ENCODE measurements around the gene OR4D1.
A peak's percentile ranks its signal among the peaks of the same experiment; 100 is the strongest.
"Not testable (repeated sequence)": the region's sequence is repeated elsewhere in the genome, so short reads cannot be mapped to it uniquely, and the experiment has no call there.

OR4D1 gene

DNA sequence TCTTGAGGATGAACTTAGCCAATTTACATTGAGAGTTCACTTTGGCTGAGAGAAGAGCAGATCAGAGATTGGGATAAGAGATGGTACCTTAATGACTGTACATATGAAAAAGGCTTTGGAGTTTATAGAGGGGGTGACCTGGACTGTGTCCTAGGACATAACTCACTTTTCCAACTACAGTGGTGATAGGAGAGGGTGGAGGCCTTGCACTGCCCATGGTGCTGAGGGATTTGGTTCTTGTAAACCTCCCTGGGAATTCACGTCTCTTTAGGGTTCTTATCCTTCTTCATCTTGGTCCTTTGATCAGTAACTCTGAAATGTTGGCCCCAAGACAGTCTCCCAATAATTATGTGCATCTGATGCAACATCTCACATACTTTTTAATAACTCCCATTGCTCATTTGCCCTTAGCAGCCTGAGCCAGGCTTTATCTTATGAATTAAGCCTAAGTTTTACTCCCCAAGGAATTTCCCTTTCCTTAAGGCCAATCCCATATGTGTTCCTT lies at the start of gene OR4D1:
TSS of gene OR4D1 (plus strand) at position 455 of the 505 bp plus-strand sequence. CDS start 6,770 bp downstream, outside the sequence.
- no peak for DNase-seq (ENCODE audit: low spot score)

DNA sequence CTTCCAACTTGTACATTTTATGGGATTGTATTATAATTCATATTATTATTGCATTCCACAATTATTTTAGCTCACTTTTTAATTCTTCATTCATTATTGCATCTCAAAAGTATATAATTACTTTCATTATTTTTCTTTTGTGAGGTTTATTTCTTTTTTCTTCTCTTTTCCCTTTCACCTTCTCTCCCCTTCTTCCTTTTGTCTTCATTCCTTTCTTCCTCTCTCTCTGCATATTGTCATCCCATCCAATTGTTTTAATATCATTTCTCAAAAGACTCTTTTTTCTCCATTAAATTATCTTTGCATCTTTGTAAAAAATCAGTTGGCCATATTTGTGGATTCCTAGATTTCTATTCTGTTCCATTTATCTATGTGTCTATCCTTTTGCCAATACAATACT lies 47.7 kb upstream of the OR4D1 start:
- DNase-seq (ENCODE audit: low spot score): no peak

DNA sequence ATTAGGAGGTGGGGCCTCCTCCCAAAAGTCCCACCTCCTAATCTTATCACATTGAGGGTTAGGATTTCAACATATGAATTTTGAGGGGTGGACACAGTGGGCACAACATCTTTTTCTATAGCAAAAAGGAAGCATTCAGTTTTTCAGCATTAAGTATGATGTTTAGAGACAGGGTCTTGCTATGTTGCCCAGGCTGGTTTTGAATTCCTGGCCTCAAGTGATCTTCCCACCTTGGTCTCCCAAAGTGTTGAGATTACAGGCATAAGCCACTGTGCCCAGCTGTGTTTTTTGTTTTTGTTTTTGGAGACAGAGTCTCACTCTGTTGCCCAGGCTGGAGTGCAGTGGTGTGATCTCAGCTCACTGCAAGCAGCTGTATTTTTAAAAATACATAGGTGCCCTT lies 46.3 kb upstream of the OR4D1 start:
- DNase-seq (ENCODE audit: low spot score): not testable (repeated sequence)

DNA sequence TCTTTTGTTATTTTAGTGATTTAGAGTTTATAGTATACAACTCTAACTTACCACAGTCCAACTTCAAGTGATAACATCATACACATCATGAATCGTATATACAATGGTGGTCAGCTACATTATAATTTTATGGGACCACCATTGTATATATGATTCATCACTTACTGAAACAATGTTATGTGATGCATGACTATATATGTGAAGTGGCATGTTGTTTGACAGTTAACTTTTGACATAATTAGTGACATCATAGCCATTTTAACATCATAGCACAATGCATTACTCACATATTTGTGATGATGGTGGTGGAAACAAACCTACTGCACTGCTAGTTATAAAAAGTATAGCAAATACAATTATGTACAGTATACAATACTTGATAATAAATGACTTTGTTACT lies 43.1 kb upstream of the OR4D1 start:
- DNase-seq (ENCODE audit: low spot score): no peak

DNA sequence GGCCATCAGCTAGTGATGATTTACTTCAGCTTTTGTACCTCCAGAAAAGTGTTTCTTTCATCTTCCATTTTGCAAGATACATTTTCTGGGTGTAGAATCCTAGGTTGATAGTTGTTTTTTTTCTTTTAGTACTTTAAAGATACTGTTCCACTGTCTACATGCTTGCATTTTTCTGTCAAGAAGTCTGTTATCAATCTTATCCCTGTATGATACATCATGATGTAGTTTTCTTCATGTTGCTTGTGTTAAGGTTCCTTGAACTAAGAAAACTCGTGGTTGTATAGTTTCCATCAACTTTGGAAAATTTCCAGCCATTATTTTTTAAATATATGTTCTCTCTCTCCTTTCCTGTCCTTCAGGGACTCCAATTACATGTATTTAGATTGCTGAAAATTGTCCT lies 40.9 kb upstream of the OR4D1 start:
- no peak for DNase-seq (ENCODE audit: low spot score)

DNA sequence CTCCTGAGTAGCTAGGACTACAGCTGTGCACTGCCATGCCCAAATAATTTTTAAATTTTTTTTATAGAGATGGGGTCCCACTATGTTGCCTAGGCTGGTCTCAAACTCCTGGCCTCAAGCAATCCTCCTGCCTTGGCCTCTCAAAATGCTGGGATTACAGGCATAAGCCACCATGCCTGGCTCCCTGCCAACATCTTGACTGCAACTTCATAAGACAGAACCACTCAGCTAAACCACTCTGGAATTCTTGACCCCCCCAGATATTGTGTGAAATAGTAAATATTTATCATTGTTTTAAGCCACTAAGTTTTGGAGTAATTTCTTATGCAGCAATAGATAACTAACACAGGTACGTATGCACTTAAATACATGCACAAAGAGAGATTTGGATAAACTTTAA lies 39.0 kb upstream of the OR4D1 start:
- no peak for DNase-seq (ENCODE audit: low spot score)

DNA sequence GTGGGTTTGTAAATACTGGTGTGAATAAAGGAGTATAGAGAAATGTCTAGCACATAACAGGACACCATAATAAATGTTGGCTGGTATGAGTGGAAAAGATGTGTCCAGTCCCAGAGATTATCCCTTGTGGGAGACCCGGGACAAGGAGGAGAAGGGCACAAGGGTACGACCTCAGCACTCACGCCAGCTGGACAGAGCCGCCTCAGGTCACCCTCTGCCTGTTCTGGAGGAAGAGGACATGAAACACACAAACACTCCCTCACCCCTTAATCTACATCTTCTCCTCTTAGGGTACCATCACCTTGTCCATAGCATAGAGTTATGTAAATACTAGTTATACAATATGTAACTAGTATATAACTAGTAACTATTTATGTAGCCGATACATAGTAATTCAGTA lies 38.2 kb upstream of the OR4D1 start:
- DNase-seq (ENCODE audit: low spot score): no peak

DNA sequence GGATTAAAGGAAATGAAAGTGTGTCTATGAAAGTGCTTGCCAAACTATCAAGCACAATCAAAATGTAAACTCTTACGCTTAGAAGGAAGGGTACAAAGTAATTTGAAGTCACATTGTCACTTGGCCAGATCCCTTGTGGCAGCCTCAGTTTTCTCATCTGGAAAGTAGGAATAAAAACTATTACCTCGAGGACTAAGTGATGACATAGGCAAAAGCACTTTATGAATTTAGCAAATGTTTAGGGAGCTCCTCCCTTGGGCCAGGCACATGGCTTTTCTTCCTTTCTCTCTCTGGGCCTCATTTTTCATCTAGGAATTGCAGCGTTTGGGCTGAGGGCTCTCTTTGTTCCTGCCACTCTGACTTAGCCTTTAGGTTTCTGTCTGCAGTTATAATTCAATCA lies 36.5 kb upstream of the OR4D1 start:
- DNase-seq (ENCODE audit: low spot score): no peak

DNA sequence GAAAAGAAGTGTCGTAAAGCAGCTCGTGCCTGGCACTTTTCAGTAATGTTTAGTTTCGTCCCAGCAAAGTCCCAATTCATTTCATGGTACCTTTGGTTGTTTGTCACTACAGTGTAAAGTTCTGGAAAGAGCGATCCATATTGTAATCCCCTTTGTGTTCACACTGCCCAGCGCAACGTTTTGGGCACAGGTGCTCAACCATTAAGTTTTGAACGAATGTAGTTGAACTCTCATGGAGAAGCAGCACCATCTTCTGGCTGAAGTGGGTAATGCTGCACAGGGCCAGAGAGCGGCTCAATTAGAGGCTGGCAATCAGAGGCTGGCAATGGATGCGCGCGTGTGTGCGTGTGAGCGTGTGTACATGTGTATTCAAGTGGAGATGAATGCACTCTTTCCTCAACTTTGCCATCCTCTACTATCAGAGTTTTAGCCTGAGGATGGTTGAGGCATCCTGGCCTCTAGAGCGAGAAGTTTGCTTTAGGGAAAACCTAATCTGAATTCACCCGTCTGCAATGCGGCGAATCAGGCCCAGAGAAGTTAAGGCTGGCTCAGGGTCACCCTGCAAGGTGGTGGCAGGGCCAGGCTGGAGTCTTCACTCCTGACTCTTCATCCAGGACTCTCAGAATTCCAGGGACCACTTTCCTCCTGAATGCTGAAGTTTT lies 35.1 kb upstream of the OR4D1 start:
- peak; percentile 86 for DNase-seq (ENCODE audit: low spot score)

DNA sequence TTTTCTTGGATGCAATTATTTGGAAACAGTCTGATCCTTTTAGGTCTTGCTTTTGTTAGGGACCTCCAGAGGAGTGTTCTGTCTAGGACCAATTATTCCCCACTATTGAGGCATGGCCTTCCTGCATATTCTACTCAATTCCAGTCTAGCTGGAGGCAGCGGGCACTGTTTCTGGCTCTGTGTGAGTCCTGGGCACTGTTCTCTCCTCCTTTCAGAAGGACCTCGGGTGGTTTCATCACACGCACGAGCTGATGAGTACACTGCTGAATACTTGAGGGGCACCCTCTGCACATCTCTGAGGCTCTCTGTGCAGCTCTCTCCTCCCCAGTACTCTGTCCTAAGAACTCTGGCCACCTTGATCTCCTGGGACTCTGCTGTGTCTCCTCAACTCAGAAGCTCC lies 34.2 kb upstream of the OR4D1 start:
- DNase-seq (ENCODE audit: low spot score): no peak

DNA sequence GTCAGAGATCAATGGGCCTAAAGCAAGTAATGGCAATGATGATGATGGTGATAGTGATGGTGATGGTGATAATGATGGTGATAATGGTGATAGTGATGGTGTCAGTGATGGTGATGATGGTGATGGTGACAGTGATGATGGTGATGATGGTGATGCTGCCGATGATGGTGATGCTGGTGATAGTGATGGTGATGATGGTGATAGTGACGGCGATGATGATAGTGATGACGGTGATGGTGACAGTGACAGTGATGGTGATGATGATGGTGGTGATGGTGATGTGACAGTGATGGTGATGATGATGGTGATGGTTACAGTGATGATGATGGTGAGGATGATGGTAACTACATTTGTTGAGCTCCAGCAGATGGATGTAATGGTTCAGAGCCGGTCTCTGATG lies 30.8 kb upstream of the OR4D1 start:
- DNase-seq (ENCODE audit: low spot score): no peak

DNA sequence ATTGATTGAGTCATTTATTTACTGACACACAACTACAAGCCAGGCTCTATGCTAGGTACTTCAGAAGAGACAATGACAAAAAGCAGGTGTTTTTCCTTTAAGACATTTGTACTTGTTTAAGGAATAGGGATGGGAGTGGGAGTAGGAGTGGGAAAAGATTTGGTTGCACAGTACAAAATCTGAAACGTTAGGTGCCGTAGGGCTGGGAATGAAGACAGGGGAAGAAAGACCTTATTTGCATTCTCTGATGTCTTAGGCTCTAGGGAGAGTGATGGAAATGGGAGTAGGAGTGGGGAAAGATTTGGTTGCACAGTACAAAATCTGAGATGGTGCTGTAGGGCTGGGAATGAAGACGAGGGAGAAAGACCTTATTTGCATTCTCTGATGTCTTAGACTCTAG lies 28.7 kb upstream of the OR4D1 start:
- no peak for DNase-seq (ENCODE audit: low spot score)

DNA sequence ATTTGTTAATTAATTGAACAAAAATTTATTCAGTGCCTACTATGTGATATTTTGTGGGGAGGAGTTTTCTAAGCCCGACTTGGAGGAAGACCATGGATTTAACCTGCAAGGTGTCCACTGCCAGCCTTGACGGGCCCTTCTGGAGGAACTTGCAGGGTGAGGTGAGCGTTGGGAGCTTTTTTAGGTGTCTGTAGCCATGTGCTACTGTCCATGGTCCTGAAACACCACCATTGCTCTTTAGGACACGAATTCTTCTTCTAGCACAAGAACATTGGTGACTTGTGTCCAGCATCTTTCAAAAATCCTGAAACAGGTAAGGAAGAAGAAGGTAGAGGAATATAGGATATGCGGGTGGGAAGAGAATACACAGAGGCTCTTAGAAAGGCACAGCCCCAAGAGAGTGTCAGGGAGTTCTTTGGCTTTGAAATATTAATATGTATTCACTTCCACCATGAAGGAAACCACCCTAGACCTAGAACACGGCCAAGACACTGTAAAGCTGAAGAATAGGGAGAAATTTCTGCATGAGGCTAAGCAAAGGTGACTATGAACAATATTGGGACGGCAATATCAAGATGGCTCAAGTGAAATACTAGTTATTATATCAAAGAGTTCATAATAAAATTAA lies 27.9 kb upstream of the OR4D1 start:
- DNase-seq (ENCODE audit: low spot score): peak; percentile 79

DNA sequence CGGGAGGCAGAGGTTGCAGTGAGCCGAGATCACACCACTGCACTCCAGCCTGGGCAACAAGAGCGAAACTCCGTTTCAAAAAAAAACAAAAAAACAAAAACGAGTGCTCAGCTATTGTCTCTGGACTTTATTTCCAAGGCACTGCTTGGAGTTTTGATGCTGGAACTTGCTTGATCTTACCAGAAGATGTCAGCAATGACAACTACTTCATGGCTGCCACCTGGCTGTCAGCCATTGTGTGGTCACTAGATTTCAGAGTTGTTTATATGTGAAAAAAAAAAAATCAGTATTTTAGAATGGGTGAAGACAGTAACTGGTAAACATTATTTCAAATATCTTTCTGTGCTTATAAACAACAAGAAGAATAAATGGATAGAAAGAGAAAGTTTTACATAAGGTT lies 26.3 kb upstream of the OR4D1 start:
- DNase-seq (ENCODE audit: low spot score): peak; percentile 49

DNA sequence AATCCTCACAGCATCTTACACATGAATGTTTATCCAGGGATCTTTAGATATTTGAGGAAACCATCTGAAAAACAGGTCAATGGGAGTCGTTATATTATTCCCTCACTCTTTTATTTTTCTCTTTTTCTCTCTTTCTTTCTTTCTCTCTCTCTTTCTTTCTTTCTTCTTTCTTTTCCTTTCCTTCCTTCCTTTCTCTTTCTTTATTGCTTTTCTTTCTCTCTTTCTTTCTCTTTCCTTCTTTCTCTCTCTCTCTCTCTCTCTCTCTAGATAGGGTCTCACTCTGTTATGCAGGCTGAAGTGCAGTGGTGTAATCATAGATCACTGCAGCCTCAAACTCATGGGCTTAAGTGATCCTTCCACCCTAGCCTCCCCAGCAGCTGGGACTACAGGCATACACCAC lies 20.3 kb upstream of the OR4D1 start:
- no peak for DNase-seq (ENCODE audit: low spot score)

DNA sequence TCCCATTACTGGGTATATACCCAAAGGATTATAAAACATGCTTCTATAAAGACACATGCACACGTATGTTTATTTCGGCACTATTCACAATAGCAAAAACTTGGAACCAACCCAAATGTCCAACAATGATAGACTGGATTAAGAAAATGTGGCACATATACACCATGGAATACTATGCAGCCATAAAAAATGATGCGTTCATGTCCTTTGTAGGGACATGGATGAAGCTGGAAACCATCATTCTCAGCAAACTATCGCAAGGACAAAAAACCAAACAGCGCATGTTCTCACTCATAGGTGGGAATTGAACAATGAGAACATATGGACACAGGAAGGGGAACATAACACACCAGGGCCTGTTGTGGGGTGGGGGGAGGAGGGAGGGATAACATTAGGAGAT lies 15.5 kb upstream of the OR4D1 start:
- DNase-seq (ENCODE audit: low spot score): not testable (repeated sequence)

DNA sequence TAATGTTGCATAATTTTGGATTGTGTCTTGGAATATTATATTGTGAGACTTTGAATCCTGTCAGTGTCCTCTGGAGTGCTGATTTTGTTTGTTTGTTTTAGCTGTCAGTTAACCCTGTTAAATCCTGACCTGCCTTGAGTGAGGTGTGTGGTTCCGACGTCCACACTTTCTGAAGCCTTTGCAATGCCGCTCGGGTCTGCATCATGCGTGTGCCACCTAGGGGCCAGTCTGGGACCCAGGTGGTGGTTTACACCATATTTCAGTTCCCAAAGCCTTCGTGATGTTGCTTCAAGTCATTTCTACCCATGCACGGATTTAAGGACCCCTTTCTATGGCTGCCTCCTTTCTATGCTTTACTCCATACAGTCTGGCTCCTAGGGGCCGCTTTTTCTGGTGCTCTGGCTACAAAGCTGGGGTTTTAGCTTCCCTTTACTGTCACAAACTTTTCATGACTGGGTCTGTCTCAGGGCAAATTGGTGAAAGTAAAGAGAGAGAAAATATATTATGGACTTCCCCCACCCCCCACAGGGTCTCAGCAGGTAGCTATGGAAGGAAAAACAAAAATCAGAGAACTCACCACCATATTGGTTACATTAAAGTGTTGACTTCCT lies 11.4 kb upstream of the OR4D1 start:
- peak; percentile 59 for DNase-seq (ENCODE audit: low spot score)

DNA sequence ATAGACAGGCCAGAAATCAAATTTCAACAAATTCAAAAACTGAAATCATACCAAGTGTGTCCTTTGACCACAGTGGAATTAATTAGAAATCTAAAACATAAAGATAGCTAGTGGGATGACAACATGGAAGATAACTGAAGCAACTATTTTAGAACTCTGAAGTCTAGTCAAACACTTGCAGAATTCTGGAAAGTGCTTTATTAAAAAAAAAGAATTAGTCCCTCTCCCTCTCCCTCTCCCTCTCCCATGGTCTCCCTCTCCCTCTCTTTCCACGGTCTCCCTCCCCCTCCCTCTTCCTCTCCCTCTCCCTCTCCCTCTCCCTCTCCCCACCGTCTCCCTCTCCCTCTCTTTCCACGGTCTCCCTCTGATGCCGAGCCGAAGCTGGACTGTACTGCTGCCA lies 6.7 kb upstream of the OR4D1 start:
- no peak for DNase-seq (ENCODE audit: low spot score)

DNA sequence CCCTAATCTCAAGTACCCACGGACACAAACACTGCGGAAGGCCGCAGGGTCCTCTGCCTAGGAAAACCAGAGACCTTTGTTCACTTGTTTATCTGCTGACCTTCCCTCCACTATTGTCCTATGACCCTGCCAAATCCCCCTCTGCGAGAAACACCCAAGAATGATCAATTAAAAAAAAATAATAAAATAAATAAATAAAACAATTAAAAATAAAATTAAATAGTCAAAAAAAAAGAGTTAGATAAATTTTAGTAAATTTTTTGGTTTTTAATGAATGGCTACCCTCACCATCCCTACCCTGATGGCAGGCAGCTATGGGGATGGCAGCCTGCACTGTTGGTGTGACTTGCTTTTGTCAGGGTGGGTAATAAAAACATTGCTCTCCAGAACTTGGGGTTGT lies 4.8 kb upstream of the OR4D1 start:
- DNase-seq (ENCODE audit: low spot score): not testable (repeated sequence)

DNA sequence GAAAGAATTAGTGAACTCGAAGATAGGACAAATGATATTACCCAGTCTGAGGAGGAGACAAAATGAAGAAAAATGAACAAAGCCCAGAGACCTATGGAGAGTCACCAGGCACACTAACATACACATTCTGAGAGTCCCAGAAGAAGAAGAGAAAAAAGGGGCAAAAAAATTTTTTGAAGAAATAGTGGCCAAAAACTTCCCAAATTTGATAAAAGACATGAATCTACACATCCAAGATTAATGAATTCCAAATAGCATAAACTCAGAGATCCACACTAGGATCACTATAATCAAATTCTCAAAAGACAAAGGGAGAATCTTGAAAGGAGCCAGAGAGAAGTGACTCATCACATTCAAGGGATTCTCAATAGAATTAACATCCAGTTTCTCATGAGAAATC lies 3.4 kb upstream of the OR4D1 start:
- no peak for DNase-seq (ENCODE audit: low spot score)

DNA sequence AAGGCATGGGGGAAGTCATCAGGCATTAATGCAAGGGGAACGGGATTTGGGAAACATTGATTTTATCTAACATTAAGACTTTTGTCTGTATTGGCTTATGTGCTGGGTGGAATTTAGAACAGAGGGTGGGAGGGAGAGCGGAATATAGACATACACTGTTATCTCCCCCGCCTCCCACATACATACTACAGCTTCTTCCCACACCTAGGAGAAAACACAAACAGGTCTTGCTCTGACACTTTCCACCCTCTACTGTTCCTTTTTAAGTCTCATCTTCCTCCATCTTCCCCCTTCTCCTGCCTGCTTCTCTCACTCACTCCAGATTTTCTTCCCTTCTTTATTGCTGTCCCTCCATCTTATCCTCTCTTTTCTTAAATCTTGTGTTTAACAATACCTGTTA lies 425 bp downstream of the OR4D1 start:
- no peak for DNase-seq (ENCODE audit: low spot score)

DNA sequence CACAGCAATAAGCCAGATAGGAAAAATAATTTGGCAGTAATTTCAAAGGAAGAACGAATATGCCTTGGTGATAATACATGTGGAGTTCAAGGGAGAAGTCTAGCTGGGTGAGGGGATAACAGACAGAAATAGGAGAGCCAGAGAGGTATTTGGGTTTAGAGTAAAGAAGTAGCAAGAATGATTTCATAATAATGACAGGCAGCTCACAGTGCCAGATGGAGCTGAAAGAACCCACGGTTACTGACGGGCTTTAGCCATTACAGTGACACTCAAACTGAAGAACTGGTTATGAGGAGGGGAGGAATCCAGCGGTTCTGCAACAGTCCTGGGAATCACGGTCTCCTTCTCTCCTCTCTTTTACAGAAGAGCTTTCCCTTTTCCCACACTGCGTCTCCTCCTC lies 2.2 kb downstream of the OR4D1 start:
- no peak for DNase-seq (ENCODE audit: low spot score)

DNA sequence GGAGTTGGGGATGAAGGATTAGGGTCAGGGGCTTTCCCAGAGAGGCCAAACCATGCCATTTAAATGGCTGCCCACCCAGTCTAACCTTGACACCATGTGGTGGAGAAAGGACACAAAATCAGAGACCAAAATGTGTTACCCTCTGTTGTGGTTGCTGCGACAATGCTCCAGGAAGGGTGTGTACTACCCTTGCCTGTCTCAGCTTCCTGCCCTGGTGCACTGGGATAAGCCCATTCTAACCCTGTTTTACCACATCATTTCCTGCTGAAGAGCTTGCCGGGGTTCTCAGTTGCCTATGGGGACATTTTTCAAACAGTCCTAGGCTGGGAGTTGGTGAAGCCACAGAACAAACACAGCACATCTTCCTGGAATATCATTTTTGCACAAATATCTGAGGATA lies 4.9 kb downstream of the OR4D1 start:
- no peak for DNase-seq (ENCODE audit: low spot score)

DNA sequence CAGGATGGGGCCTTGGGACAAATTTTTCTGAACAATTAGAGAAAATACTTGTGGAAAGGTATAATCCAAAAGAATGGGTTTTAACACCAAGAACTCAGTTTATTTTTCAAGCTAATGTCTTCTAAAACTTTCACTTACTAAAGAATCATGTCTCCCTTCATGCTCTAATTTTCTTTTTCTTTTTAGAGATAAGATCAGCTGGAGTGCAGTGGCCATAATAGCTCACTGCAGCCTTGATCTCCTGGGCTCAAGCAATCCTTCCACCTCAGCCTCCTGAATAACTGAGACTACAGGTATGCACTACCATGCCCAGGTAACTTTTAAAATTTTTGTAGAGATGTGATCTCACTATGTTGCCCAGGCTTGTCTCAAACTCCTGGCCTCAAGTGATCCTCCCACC lies 5.5 kb downstream of the OR4D1 start:
- no peak for DNase-seq (ENCODE audit: low spot score)
